Lower leg skin (tissue), 4 donors: ENCODE results near the gene STRBP. TPM values are rescaled to one million over a fixed set of nuclear protein-coding genes. Genes with fewer than 3 reads are reported as not detected.
A peak's percentile ranks its signal among the peaks of the same experiment; 100 is the strongest.
"Not testable (repeated sequence)": the region's sequence is repeated elsewhere in the genome, so short reads cannot be mapped to it uniquely, and the experiment has no call there.

Experiments
- DNase-seq, 2 donors: peaks; one replicate each; pipeline ENCODE4 v3.0.0-alpha.2; 2019; ENCODE audit warnings: low spot score in 2 of 2
- H3K4me3 ChIP-seq: fragments of 200-600 bp; sonication (generic); 2 replicates; pipeline ENCODE4 v1.5.1; 2017; ENCODE audit warnings: mild to moderate bottlenecking, low read depth; ENCODE audit not compliant: poor library complexity, severe bottlenecking
- POLR2A ChIP-seq, 2 donors: fragments of 450-650 bp; IDR thresholded peaks; one replicate each; pipeline ENCODE4 v1.6.1; 2016 to 2017; ENCODE audit warnings: antibody characterized with exemption in 2 of 2, mild to moderate bottlenecking in 1 of 2, moderate library complexity in 1 of 2
- WGBS, 2 donors: methylation state at CpG; one replicate each; pipeline ENCODE4 v1.1.5; 2018; 5-methylcytosine and 5-hydroxymethylcytosine counted together
- intact Hi-C: fragments of 100-400 bp; cut with DNase I; formaldehyde crosslinking; loops from one replicate; pipeline ENCODE4 v1.15.0; 2023; ENCODE audit warnings: low total_unique reads
- total RNA-seq, 4 donors: library from RNA; depleted of rRNA; stranded (reverse); fragments of >200 nt; gene quantifications; one replicate each; pipeline ENCODE4 v1.1.0, GENCODE V29; 2016
- TF ChIP-seq, protein P1 (sequence below), 3 donors: fragments of 450-650 bp; IDR thresholded peaks; one replicate each; pipeline ENCODE4 v1.5.1; 2016; ENCODE audit warnings: antibody characterized with exemption in 3 of 3, mild to moderate bottlenecking in 3 of 3, moderate library complexity in 2 of 3

STRBP gene
- total RNA-seq, 4 donors from 2014 or later, result 6.5 to 11.8 (median 8.8) TPM

DNA sequence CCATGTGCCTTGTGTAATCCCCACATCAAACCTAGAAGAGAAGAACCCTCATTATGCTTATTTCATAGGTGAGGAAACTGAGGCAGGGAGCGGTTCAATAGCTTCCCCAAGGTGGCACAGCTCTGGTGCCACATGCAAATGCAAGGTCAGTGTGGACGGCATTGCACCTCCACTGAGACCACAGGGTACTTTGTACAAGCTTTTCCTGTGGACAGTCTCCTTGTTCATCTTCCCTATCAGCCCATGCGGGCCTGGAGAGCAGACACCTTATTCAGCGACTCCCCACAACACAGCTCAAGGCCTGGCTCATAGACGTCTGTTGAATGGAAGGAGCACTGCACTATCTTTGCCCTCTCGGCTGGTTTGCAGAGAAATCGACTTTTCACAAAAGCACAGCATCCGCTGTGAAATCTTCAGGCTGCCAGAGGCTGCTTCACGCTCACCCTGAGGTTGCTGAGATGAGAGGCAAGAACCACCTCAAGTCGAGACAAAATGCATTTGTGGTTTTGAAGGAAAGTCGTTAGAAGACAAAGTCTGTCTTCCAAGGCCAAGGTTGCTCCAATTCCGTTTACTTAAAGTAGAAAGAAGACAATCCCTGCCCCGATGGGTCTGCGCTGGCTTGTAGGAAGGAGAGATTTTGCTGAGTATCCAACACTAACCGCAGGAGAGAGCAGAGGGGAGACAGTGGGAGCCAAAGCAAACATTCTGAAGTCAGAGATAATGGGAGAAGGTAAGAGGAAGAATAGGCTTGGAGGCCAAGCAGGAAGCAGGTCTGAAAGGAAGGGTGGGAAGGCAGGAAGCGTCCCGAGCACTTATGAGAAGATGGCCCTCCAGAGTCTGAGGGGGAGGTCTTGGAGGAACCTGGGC is 34.2 kb upstream of the STRBP start:
- H3K4me3 ChIP-seq, result no peak overlapping the region
- WGBS, 2 donors, result 81 to 86% methylated on average over 17 of the region's 17 CpGs
- TF ChIP-seq POLR2A (IDR thresholded peaks at IDR 0.05), result no peak
- TF ChIP-seq, protein P1, sequence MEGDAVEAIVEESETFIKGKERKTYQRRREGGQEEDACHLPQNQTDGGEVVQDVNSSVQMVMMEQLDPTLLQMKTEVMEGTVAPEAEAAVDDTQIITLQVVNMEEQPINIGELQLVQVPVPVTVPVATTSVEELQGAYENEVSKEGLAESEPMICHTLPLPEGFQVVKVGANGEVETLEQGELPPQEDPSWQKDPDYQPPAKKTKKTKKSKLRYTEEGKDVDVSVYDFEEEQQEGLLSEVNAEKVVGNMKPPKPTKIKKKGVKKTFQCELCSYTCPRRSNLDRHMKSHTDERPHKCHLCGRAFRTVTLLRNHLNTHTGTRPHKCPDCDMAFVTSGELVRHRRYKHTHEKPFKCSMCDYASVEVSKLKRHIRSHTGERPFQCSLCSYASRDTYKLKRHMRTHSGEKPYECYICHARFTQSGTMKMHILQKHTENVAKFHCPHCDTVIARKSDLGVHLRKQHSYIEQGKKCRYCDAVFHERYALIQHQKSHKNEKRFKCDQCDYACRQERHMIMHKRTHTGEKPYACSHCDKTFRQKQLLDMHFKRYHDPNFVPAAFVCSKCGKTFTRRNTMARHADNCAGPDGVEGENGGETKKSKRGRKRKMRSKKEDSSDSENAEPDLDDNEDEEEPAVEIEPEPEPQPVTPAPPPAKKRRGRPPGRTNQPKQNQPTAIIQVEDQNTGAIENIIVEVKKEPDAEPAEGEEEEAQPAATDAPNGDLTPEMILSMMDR (IDR thresholded peaks at IDR 0.05), result no peak
- intact Hi-C loops, result no loop called here
- peak in 1 of 2 donors; percentile 49 for DNase-seq

DNA sequence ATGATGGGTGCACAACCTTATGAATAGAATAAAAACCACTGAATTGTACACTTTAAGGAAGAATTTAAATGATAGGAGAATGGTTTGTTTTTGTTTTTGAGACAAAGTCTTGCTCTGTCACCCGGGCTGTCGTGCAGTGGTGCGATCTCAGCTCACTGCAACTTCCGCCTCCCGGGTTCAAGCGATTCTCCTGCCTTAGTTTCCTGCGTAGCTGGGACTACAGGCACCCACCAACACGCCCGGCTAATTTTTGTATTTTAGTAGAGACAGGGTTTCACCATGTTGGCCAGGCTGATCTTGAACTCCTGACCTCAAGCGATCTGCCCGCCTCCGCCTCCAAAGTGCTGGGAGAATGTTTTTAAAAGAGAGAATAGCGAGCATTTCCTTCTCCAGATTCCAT is 33.5 kb upstream of the STRBP start:
- H3K4me3 ChIP-seq, intact Hi-C loops: not testable (repeated sequence)
- 93 to 98% methylated on average over 13 of the region's 13 CpGs for WGBS, 2 donors
- peak in 1 of 2 donors; percentile 17 for DNase-seq

DNA sequence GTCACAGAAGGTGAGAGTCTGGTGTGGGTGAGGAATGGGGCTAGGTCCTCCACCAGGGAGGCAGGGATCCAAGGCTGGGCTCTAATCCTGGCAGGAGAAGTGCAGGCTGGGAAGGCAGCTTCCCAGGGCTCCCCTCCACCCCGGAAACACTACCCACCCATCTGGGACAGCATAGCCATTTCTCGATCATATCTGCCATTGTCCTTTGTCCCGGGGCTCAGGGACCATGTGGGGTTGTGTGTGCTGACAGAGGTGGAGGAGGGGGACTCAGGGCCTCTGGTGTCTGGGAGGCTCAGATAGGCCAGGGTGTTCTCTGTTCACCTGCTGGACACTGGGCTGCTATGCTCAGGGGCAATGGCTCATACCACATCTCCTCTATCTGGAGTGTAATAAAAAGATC is 32.2 kb upstream of the STRBP start:
- no peak overlapping the region for H3K4me3 ChIP-seq
- WGBS, 2 donors, result 79 to 92% methylated on average over 3 of the region's 3 CpGs
- TF ChIP-seq, protein P1 (IDR thresholded peaks at IDR 0.05), result no peak
- TF ChIP-seq POLR2A (IDR thresholded peaks at IDR 0.05), result no peak
- DNase-seq, result peak in 1 of 2 donors; percentile 69
- intact Hi-C loops, result no loop called here

DNA sequence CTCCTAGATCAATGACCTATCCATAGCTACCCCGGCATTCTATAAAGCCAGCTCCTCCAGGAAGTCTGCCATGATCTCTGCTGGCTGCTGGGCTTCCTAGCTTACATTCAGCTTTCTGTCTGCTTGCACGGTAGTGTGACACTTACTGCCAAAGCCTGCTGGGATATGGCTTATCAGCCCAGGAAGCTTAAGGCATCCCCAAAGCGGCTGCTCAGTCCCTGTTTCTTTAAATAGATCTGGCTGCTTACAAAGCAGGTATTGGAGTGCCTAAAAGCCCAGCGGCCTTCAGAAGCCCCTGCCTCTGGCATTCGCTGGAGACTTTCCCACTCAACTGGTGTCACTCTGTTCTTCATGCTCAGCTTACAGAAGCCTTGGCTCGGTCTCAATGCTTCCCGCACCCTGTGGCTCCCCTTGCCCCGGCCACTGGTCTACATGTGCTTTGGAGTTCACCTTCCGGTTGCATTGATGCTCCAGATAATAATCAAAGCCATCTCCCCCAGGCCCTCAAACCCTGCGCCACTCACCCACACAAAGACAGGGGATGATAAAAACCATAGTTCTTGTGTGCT is 31.3 kb upstream of the STRBP start:
- 72% methylated on average over 10 of the region's 10 CpGs for WGBS, 2 donors
- intact Hi-C loops, result no loop called here
- TF ChIP-seq, protein P1 (IDR thresholded peaks at IDR 0.05), result no peak
- TF ChIP-seq POLR2A (IDR thresholded peaks at IDR 0.05), result no peak
- DNase-seq, result peak in 1 of 2 donors; percentile 71
- no peak overlapping the region for H3K4me3 ChIP-seq

DNA sequence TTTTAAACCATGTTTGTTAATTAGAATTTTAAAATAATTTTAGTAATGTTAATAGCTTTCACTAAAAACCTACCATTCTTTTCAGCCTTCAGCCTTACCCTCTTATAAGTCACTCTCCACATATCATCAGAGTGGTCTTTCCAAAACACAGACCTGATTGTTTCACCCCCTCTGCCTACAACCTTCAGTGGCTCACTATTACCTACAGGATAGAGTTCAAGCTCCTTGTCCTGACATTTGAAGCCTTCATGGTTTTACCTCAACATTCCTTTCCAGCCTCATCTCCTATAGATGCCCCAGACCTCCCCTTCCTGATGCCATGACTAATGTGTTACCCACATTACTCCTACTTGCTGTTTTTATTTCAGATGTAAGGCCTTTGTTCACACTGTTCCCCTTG is 27.8 kb upstream of the STRBP start:
- TF ChIP-seq, protein P1 (IDR thresholded peaks at IDR 0.05), result no peak
- no peak for TF ChIP-seq POLR2A (IDR thresholded peaks at IDR 0.05)
- DNase-seq, result no peak
- no peak overlapping the region for H3K4me3 ChIP-seq
- intact Hi-C loops, result no loop called here

DNA sequence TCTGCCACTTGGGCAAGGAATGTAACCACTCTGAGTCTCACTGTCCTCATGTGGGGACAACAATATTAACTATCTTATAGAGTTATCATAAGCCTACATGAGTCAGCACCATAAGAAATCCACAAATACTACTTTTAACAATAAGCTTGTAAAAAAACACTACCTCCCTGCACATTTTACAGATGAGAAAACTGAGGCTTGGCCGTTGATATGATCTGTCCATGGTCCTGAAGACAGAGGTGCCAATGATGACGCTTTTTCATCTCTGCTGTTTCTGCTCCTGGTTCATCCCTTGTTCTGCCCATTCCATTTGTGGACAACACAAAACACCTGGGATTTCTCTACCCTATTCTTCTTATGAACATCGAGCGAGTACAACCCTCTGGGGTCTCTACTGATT is 23.4 kb upstream of the STRBP start:
- WGBS, 2 donors, result 88 to 89% methylated on average over 4 of the region's 4 CpGs
- H3K4me3 ChIP-seq, result no peak overlapping the region
- peak in 1 of 2 donors; percentile 9 for DNase-seq
- intact Hi-C loops, result no loop called here
- no peak for TF ChIP-seq POLR2A (IDR thresholded peaks at IDR 0.05)
- TF ChIP-seq, protein P1 (IDR thresholded peaks at IDR 0.05), result no peak
